ENCODE results near the gene HCLS1.
"Not testable (repeated sequence)": the region's sequence is repeated elsewhere in the genome, so short reads cannot be mapped to it uniquely, and the experiment has no call there.

The HCLS1 gene

GRCh38 chr3:121660356-121661171, at the start of gene HCLS1:
Gene HCLS1 (minus strand): TSS chr3:121660903. CDS start chr3:121658347, 2,556 bp downstream.
- no peak for DNase-seq

GRCh38 chr3:121710347-121710746, 49.6 kb upstream of the HCLS1 start:
- DNase-seq = no peak

- DNase-seq = no peak
Observed at GRCh38 chr3:121707531-121708273, 47.0 kb upstream of the HCLS1 start.

- no peak for DNase-seq
Observed at GRCh38 chr3:121705541-121705940, 44.8 kb upstream of the HCLS1 start.

- DNase-seq = no peak
Observed at GRCh38 chr3:121703973-121704372, 43.3 kb upstream of the HCLS1 start.

- DNase-seq = no peak
Observed at GRCh38 chr3:121698901-121699300, 38.2 kb upstream of the HCLS1 start.

- DNase-seq = no peak
Observed at GRCh38 chr3:121698476-121698875, 37.8 kb upstream of the HCLS1 start.

- DNase-seq = no peak
Observed at GRCh38 chr3:121696186-121696585, 35.5 kb upstream of the HCLS1 start.

GRCh38 chr3:121692010-121692699, 31.5 kb upstream of the HCLS1 start:
- no peak for DNase-seq

- DNase-seq = no peak
Observed at GRCh38 chr3:121690777-121691405, 30.2 kb upstream of the HCLS1 start.

GRCh38 chr3:121688747-121689146, 28.0 kb upstream of the HCLS1 start:
- not testable (repeated sequence) for DNase-seq

- DNase-seq = no peak
Observed at GRCh38 chr3:121681792-121682191, 21.1 kb upstream of the HCLS1 start.

- DNase-seq = no peak
Observed at GRCh38 chr3:121677141-121677540, 16.4 kb upstream of the HCLS1 start.

- no peak for DNase-seq
Observed at GRCh38 chr3:121670676-121671075, 10.0 kb upstream of the HCLS1 start.

GRCh38 chr3:121667333-121667732, 6.6 kb upstream of the HCLS1 start:
- no peak for DNase-seq

GRCh38 chr3:121665488-121665887, 4.8 kb upstream of the HCLS1 start:
- no peak for DNase-seq

- no peak for DNase-seq
Observed at GRCh38 chr3:121663171-121663847, 2.6 kb upstream of the HCLS1 start.

- DNase-seq = no peak
Observed at GRCh38 chr3:121662742-121663141, 2.0 kb upstream of the HCLS1 start.

- DNase-seq = no peak
Observed at GRCh38 chr3:121661376-121661775, 673 bp upstream of the HCLS1 start.

- DNase-seq = no peak
Observed at GRCh38 chr3:121659586-121659985, 1.1 kb downstream of the HCLS1 start.

GRCh38 chr3:121658716-121659435, 1.8 kb downstream of the HCLS1 start:
- no peak for DNase-seq
